NCI-H1092 (cell line): ENCODE data around the gene IL2RA.
"Not testable (repeated sequence)": the region's sequence is repeated elsewhere in the genome, so short reads cannot be mapped to it uniquely, and the experiment has no call there.

Experiments
- DNase-seq: peaks from one replicate; lab custom pipeline; 2025; lab: John Stamatoyannopoulos, UW

Gene IL2RA

GRCh38 chr10:6082496-6083395 is 20.6 kb upstream of the IL2RA start:
- DNase-seq = no peak

GRCh38 chr10:6080417-6080973 is 18.3 kb upstream of the IL2RA start:
- no peak for DNase-seq

- DNase-seq = no peak
Measured at GRCh38 chr10:6079044-6079443, 16.9 kb upstream of the IL2RA start.

GRCh38 chr10:6077071-6077675 is 15.0 kb upstream of the IL2RA start:
- no peak for DNase-seq

GRCh38 chr10:6074489-6075301 is 12.5 kb upstream of the IL2RA start:
- DNase-seq = no peak

GRCh38 chr10:6072215-6072934 is 10.2 kb upstream of the IL2RA start:
- DNase-seq = no peak

- no peak for DNase-seq
Measured at GRCh38 chr10:6071181-6072175, 9.3 kb upstream of the IL2RA start.

GRCh38 chr10:6070660-6071059 is 8.5 kb upstream of the IL2RA start:
- no peak for DNase-seq

GRCh38 chr10:6069081-6069931 is 7.1 kb upstream of the IL2RA start:
- DNase-seq = no peak

GRCh38 chr10:6068422-6068821 is 6.3 kb upstream of the IL2RA start:
- no peak for DNase-seq

GRCh38 chr10:6068006-6068405 is 5.8 kb upstream of the IL2RA start:
- no peak for DNase-seq

- DNase-seq = no peak
Measured at GRCh38 chr10:6067457-6067856, 5.3 kb upstream of the IL2RA start.

- DNase-seq = no peak
Measured at GRCh38 chr10:6065835-6066234, 3.7 kb upstream of the IL2RA start.

- no peak for DNase-seq
Measured at GRCh38 chr10:6065406-6065805, 3.2 kb upstream of the IL2RA start.

- not testable (repeated sequence) for DNase-seq
Measured at GRCh38 chr10:6064726-6065125, 2.6 kb upstream of the IL2RA start.

GRCh38 chr10:6064119-6064518 is 2.0 kb upstream of the IL2RA start:
- DNase-seq = no peak

- no peak for DNase-seq
Measured at GRCh38 chr10:6061056-6061455, 1.1 kb downstream of the IL2RA start.

GRCh38 chr10:6059506-6059905 is 2.7 kb downstream of the IL2RA start:
- no peak for DNase-seq

- DNase-seq = no peak
Measured at GRCh38 chr10:6058682-6059475, 3.3 kb downstream of the IL2RA start.
